WI38 (cell line): ENCODE results near the gene ZNF423.

Source experiments
- H3K4me3 ChIP-seq: 2 replicates; pipeline ENCODE4 v1.5.1; 2011; ENCODE audit warnings: low read depth, mild to moderate bottlenecking, control low read depth, low read length
- TF ChIP-seq, protein P1 (sequence below): IDR thresholded peaks from 2 replicates; pipeline ENCODE4 v1.5.1; 2012; ENCODE audit warnings: low read depth, mild to moderate bottlenecking, control low read depth, low read length

The ZNF423 gene

DNA sequence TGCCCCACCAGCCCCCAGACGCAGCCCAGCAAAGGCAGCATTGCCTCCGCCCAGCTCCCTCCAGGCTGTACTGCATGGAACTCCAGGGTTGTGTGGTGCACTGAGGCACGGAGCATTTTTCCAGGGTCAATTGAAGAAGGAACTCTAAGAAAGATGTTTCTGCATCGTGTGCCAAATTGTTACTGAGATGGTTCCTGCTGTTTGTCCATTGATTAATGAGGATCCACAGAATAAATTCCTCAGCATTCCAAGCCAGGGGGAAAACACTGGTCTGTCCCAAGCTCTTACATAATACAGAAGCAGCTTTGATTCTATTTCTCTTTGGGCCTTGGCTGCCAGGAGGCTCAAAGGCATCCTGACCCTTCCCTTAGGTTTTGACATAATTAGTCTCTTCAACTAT, 80.9 kb downstream of the ZNF423 start:
- TF ChIP-seq, protein P1, sequence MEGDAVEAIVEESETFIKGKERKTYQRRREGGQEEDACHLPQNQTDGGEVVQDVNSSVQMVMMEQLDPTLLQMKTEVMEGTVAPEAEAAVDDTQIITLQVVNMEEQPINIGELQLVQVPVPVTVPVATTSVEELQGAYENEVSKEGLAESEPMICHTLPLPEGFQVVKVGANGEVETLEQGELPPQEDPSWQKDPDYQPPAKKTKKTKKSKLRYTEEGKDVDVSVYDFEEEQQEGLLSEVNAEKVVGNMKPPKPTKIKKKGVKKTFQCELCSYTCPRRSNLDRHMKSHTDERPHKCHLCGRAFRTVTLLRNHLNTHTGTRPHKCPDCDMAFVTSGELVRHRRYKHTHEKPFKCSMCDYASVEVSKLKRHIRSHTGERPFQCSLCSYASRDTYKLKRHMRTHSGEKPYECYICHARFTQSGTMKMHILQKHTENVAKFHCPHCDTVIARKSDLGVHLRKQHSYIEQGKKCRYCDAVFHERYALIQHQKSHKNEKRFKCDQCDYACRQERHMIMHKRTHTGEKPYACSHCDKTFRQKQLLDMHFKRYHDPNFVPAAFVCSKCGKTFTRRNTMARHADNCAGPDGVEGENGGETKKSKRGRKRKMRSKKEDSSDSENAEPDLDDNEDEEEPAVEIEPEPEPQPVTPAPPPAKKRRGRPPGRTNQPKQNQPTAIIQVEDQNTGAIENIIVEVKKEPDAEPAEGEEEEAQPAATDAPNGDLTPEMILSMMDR: no peak
- no peak overlapping the region for H3K4me3 ChIP-seq

DNA sequence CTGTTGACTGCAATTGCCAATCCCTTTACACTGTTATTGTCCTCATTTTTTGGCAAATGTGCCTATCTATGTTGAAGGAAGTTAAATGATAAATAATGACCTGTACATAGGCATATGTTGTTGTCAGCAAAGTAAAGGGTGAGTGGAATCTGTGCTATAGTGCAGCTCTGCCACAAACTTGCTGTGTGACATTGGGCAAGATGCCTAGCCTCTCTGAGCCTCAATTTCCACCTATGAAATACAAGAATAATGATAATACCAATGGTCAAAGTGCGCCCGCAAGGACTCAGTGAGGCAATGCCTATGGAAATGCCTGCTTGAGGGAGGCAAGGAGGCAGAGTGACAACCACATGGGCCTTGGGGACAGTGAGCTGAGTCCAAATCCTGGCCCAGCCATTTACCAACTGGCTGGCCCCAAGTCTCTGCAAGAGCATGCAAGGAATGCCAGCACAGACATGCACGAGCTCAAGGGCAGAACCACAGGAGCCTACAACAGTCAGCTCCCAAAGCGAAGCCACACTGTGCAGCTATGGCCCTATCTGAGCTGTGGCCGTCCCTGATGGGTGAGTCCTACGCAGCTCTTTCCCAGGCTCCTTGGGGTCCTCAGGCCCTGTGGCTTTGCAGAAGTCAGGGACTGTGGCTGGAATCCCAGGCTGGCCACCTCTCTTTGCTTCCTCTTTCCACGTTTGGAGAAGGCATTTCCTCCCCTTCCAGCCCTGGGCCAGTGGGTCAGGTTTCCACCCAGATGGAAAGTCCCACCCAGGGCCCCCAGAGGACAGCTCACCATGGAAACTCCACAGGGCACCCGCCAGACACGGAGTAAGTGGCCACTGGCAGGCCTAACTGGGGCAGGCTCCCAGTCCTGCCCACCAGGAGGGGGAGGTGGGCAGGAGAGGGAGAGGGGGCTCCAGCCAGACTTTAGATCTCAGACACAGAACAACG, 82.1 kb downstream of the ZNF423 start:
- no peak overlapping the region for H3K4me3 ChIP-seq
- TF ChIP-seq, protein P1: no peak

DNA sequence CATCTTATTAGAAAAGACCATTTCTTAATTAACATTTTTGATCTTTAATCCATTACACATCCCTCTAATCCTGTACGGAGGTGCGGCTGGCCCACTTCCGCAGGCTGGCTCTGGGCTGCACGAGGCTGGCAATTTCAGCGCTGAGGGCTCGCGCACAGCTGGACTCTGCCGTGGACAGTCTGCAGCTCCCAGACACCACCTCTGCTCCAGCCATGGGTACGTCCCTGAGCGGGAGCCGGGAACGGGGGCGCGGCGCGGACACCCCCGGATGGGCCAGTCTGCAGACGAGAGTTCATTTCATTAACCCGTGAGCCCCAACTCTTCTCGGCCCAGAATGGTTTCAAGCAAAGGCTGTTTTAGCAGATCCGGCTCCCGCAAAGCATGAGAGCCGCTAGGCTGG, 87.9 kb downstream of the ZNF423 start:
- TF ChIP-seq, protein P1: no peak
- H3K4me3 ChIP-seq: no peak overlapping the region

DNA sequence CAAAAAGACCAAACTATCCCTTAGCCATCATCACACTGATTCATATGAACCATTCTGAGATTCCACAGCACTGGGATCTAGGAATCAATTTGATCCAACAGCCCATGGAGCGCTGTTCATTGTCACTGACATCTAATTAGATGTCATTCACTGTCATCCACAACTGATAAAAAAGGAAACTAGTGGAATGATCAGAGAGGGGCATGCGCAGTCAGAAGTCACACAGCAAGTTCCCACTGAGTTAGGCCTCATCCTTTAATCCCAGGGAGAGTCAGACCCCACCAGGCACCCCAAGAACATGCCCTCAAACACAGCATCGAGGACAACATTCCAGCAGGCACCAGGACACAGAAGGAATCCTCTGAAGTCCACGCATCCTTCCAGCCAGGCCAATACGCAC, 88.5 kb downstream of the ZNF423 start:
- no peak overlapping the region for H3K4me3 ChIP-seq
- TF ChIP-seq, protein P1: no peak

DNA sequence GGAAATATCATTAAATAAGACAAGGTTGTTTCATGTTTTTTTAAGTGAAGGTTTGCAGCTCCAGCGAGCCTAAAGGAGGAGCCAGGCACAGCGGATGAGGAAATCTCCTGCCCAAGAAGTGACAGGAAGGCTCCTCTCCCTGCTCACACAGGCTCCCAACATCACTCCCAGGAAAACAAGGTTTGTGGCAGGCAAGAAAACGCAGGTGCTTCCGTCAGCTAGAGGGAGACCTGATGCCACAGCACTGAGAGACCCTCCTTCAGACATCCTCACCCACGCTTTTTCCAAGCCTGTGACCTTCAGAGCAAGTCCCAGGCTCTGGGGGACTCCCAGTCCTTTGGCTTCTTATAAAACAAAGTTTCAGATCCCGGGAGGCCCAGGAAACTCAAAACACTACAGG, 89.7 kb downstream of the ZNF423 start:
- H3K4me3 ChIP-seq: no peak overlapping the region
- TF ChIP-seq, protein P1: no peak

DNA sequence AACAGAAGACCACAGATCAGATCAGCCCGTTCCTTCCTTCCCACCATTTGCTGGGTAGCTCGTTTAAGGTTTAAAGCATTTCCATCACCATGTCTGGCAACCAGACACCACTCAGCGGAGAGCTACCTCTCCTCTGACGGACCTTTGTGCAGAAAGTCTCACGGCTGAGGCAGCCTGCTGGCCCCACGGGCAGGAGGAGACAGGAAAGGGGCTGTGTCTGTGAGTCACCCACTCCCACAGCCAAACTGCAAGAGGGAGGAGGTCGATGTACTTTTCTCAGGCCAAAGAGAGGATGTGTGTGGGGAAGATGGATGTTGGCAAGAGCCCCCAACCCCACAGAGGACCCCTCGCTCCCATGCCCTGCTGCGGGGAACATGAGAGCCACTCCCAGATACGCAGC, 92.1 kb downstream of the ZNF423 start:
- H3K4me3 ChIP-seq: no peak overlapping the region
- TF ChIP-seq, protein P1: no peak

DNA sequence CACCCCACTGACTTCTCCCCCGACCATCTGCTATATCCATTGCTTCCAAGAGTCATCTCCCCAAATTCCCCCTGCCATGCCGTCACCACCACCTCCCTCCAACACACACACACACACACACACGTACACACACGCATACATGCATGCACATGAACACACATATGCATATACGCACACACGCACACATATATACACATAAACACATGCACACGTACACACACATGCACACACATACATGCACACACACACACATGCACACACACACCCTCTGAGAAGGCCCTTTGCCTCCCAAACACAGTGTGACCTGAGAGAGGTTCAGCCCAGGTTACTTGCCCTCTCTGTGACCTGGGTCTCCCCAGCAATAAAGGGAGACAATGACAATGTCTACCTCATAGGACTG, 95.1 kb downstream of the ZNF423 start:
- no peak overlapping the region for H3K4me3 ChIP-seq
- TF ChIP-seq, protein P1: no peak
